A549 (cell line): Measurements from ENCODE around the gene RPL22. TPM values are rescaled to one million over a fixed set of nuclear protein-coding genes. Genes with fewer than 3 reads are reported as not detected.

Experiments used
- ATAC-seq, 2 experiments: fragments of 200-7000 bp in 1 of 2; fragments of >200 bp in 1 of 2; cut with Nextera tagmentation in 1 of 2; cut with Tn5 transposase in 1 of 2; 3 replicates each; pipeline versions ENCODE4 v1.8.0 to v1.9.1; 2018 to 2020; ENCODE audit warnings: mild to moderate bottlenecking in 1 of 2, moderate library complexity in 1 of 2
- CTCF ChIA-PET: fragments of 300-600 bp; sonication (Branson Sonifier 250); formaldehyde crosslinking; extraction: SDS; loops from one replicate; lab custom pipeline; 2021; ENCODE audit warnings: antibody characterized with exemption, inconsistent platforms; lab: Yijun Ruan, JAX
- POLR2A ChIA-PET: fragments of 350-600 bp; formaldehyde crosslinking; extraction: SDS; loops from one replicate; lab custom pipeline; 2021; ENCODE audit warnings: antibody characterized with exemption, inconsistent platforms; lab: Yijun Ruan, JAX
- DNase-seq, 2 experiments: peaks; one replicate each; pipeline versions ENCODE4 v3.0.0 to v3.0.0-alpha.2; 2011 to 2016; ENCODE audit warnings: low read depth in 1 of 2, low spot score in 1 of 2
- FAIRE-seq: peaks from 2 replicates; lab custom pipeline; 2011; peaks lifted over from hg19 to GRCh38; lab: Jason Lieb, UNC
- H3K27ac ChIP-seq, 2 experiments: fragments of >200 bp; sonication (Bioruptor Twin); formaldehyde crosslinking; 3 replicates each; pipeline ENCODE4 v1.5.1; 2016 to 2017
- H3K4me1 ChIP-seq: fragments of >200 bp; sonication (Bioruptor Twin); formaldehyde crosslinking; 3 replicates; pipeline ENCODE4 v1.6.1; 2016
- H3K4me2 ChIP-seq: fragments of >200 bp; sonication (Bioruptor Twin); formaldehyde crosslinking; 3 replicates; pipeline ENCODE4 v1.6.1; 2016
- H3K4me3 ChIP-seq: fragments of >200 bp; sonication (Bioruptor Twin); formaldehyde crosslinking; 3 replicates; pipeline ENCODE4 v1.5.1; 2016
- H3K9me3 ChIP-seq: fragments of >200 bp; sonication (Bioruptor Twin); formaldehyde crosslinking; 3 replicates; pipeline ENCODE4 v1.6.1; 2016
- BHLHE40 ChIP-seq: IDR thresholded peaks from 2 replicates; pipeline ENCODE4 v1.6.1; 2012; ENCODE audit warnings: low read depth, low read length, inconsistent platforms
- CEBPB ChIP-seq, 2 experiments: fragments of >200 bp in 1 of 2; sonication (Bioruptor Twin) in 1 of 2; formaldehyde crosslinking in 1 of 2; IDR thresholded peaks; 2 replicates each; pipeline ENCODE4 v1.6.1; 2012 to 2016
- CTCF ChIP-seq: fragments of >200 bp; sonication (Bioruptor Twin); formaldehyde crosslinking; IDR thresholded peaks from 3 replicates; pipeline ENCODE4 v1.5.1; 2016
- ESRRA ChIP-seq: fragments of 150-350 bp; IDR thresholded peaks from 2 replicates; pipeline ENCODE4 v1.6.1; 2014; ENCODE audit warnings: mild to moderate bottlenecking, low read length, borderline replicate concordance
- FOSB ChIP-seq: fragments of 250-450 bp; sonication (Bioruptor Pico); IDR thresholded peaks from 2 replicates; pipeline ENCODE4 v1.5.0; 2020; ENCODE audit warnings: mild to moderate bottlenecking, moderate library complexity
- HDAC2 ChIP-seq: fragments of 200-600 bp; sonication (generic); IDR thresholded peaks from 2 replicates; pipeline ENCODE4 v1.6.1; 2016
- HES2 ChIP-seq: fragments of >200 bp; sonication (Bioruptor Twin); formaldehyde crosslinking; IDR thresholded peaks from 2 replicates; pipeline ENCODE4 v1.6.1; 2016
- HEYL ChIP-seq: fragments of 250-450 bp; sonication (Bioruptor Pico); IDR thresholded peaks from 2 replicates; pipeline ENCODE4 v1.8.0; 2021; ENCODE audit warnings: mild to moderate bottlenecking, moderate library complexity
- JUN ChIP-seq, 2 experiments: fragments of >200 bp; sonication (Bioruptor Twin); formaldehyde crosslinking; IDR thresholded peaks; 2 replicates in 1 of 2; 3 replicates in 1 of 2; pipeline ENCODE4 v1.6.1; 2016 to 2017
- MAX ChIP-seq: IDR thresholded peaks from 2 replicates; pipeline ENCODE4 v1.6.1; 2012
- MYC ChIP-seq: IDR thresholded peaks from 2 replicates; pipeline ENCODE4 v1.6.1; 2012; ENCODE audit warnings: mild to moderate bottlenecking, inconsistent platforms, low read length, improper control_type of control experiment, borderline replicate concordance
- NFE2L2 ChIP-seq: fragments of 150-350 bp; conservative IDR thresholded peaks from 2 replicates; pipeline ENCODE4 v1.6.1; 2014; ENCODE audit warnings: low read length
- NPAS2 ChIP-seq: fragments of 250-450 bp; sonication (Bioruptor Pico); IDR thresholded peaks from 2 replicates; pipeline ENCODE4 v1.8.0; 2022; ENCODE audit warnings: mild to moderate bottlenecking, moderate library complexity, borderline replicate concordance
- RARB ChIP-seq: fragments of 250-450 bp; sonication (Bioruptor Pico); IDR thresholded peaks from 2 replicates; pipeline ENCODE4 v1.8.0; 2021; ENCODE audit warnings: mild to moderate bottlenecking, moderate library complexity
- RFX5 ChIP-seq: fragments of 450-650 bp; IDR thresholded peaks from 2 replicates; pipeline ENCODE4 v1.7.1; 2014; ENCODE audit warnings: antibody characterized with exemption, mild to moderate bottlenecking, moderate library complexity
- RNF2 ChIP-seq: fragments of 200-600 bp; sonication (generic); IDR thresholded peaks from 2 replicates; pipeline ENCODE4 v1.6.1; 2016; ENCODE audit warnings: low read depth, mild to moderate bottlenecking, antibody characterized with exemption, moderate library complexity, borderline replicate concordance
- USF2 ChIP-seq: fragments of 450-650 bp; IDR thresholded peaks from 2 replicates; pipeline ENCODE4 v1.6.1; 2014; ENCODE audit warnings: antibody characterized with exemption
- ZC3H11A ChIP-seq: fragments of 450-650 bp; IDR thresholded peaks from 2 replicates; pipeline ENCODE4 v1.6.1; 2014; ENCODE audit warnings: antibody characterized with exemption, mild to moderate bottlenecking
- ZFP36 ChIP-seq: fragments of 450-650 bp; IDR thresholded peaks from 2 replicates; pipeline ENCODE4 v1.6.1; 2014; ENCODE audit warnings: borderline replicate concordance; ENCODE audit not compliant: partially characterized antibody
- ZNF302 ChIP-seq: fragments of 250-450 bp; sonication (Bioruptor Pico); IDR thresholded peaks from 2 replicates; pipeline ENCODE4 v1.9.0; 2021; ENCODE audit warnings: inconsistent platforms, mild to moderate bottlenecking, moderate library complexity
- WGBS: methylation state at CpG from one replicate; pipeline ENCODE4 v1.1.6; 2017; ENCODE audit errors: missing lambda C conversion rate; 5-methylcytosine and 5-hydroxymethylcytosine counted together
- polyA plus RNA-seq, 4 experiments: library from polyadenylated mRNA; depleted of rRNA in 3 of 4; stranded (reverse); fragments of >200 nt; fragmentation: RNase III in 1 of 4; extraction: RNeasy Plus Mini Kit Qiagen cat#74134 plus additional on column Dnase treatment in 1 of 4; gene quantifications; 2 replicates in 3 of 4; 3 replicates in 1 of 4; pipeline ENCODE4 v1.2.3, GENCODE V29; 2011 to 2017

Gene RPL22
- polyA plus RNA-seq, 2 of the 4 experiments (the other 2 are of a cell fraction), result 373 to 377 TPM

DNA sequence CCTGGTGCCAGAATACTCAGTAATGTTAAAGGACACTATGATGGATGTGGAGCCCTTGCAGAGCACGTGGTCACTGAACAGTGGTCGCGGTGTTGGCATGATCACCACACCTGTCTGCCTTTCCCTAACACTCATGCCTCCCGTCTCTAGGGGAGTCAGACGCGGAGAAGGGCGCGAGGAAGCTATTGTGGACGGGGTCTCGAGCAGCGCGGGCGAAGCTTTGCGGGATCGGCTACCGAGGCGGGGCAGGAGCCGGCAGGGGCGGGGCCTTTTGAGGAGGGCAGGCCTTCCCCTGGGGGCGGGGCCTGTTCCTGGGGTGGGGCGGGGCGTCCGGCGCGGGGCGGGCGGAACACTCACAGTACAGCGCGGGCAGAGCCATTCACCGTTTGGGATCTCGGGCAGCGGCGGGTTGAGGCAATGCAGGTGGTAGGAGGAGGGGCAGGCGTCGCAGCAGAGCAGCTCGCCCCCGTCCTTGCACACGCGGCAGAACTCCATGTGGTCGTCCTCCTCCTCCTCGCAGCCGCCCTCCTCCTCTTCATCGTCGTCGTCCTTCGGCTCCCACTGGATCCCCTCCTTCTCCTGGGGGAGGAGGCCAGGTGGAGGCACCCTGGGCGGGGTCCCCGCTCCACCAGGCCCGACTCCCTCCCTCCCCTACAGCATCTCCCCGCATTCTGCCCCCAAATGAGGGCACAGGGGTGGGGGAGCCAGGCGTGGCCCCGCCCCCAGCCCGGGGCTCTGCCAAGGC is 50.7 kb downstream of the RPL22 start:
- Histone ChIP-seq H3K4me1 (0 out of 3 replicates have a peak, but pooled peaks cover 3% of the 10 kb centered on the region), H3K4me3 (peak overlapping the region; percentile 37), H3K9me3 (no peaks in the 10 kb centered on the region), H3K27ac (peak overlapping the region; percentile 45 to 66; a peak in 4 of 6 replicates), H3K4me2 (peak overlapping the region; percentile 95)
- no peak for TF ChIP-seq RNF2
- no peak for TF ChIP-seq RFX5
- TF ChIP-seq MAX, result peak; percentile 61
- no peak for TF ChIP-seq HES2
- TF ChIP-seq ZFP36, result no peak
- TF ChIP-seq HEYL (CRISPR knock-in tag), result no peak
- TF ChIP-seq MYC, result no peak
- CTCF ChIA-PET, result interaction anchor here (1.0 kb wide), 1 partner anchor 36 kb away, joined by 3 read pairs; no protein-coding TSS in a partner anchor
- 10% methylated on average over 22 of the region's 53 CpGs for WGBS
- POLR2A ChIA-PET, result no interaction called here
- DNase-seq, result peak; percentile 54 to 57
- no peak for FAIRE-seq
- peak; percentile 77 to 92 for ATAC-seq

- no peak overlapping the region for H3K27ac ChIP-seq
- POLR2A ChIA-PET, result no interaction called here
- ATAC-seq, result no peak
- WGBS, result 56% methylated on average over 18 of the region's 24 CpGs
- DNase-seq, result no peak
- 0 out of 3 replicates have a peak, but pooled peaks cover 3% of the 10 kb centered on the region for H3K4me1 ChIP-seq
- TF ChIP-seq NPAS2 (no peak), FOSB (CRISPR knock-in tag) (no peak), NFE2L2 (no peak), CEBPB (IDR thresholded peaks at IDR 0.05) (no peak), ESRRA (no peak), RARB (CRISPR knock-in tag) (no peak), ZC3H11A (no peak)
- TF ChIP-seq, all 56 proteins: peak for 0
- H3K4me3 ChIP-seq, result no peak overlapping the region
- CTCF ChIA-PET, result interaction anchor here (1.1 kb wide), 1 partner anchor 25 kb away, joined by 3 read pairs; no protein-coding TSS in a partner anchor
- H3K9me3 ChIP-seq, result no peaks in the 10 kb centered on the region
- H3K4me2 ChIP-seq, result no peak overlapping the region
- no peak for FAIRE-seq
Observed at GRCh38 chr1:6145864-6146410, 53.5 kb downstream of the RPL22 start.

GRCh38 chr1:6145396-6145750 is 54.0 kb downstream of the RPL22 start:
- 55% methylated on average over 2 of the region's 2 CpGs for WGBS
- FAIRE-seq (no peak), DNase-seq (no peak), ATAC-seq (no peak)
- TF ChIP-seq HDAC2 (no peak), JUN (IDR thresholded peaks at IDR 0.05) (no peak), USF2 (no peak), HES2 (no peak), ZNF302 (CRISPR knock-in tag) (no peak), HEYL (CRISPR knock-in tag) (no peak), RFX5 (no peak), MAX (no peak), BHLHE40 (no peak), CTCF (no peak), FOSB (CRISPR knock-in tag) (no peak), RNF2 (no peak), MYC (no peak)
- Histone ChIP-seq H3K4me2 (no peak overlapping the region), H3K4me3 (no peak overlapping the region), H3K27ac (no peak overlapping the region), H3K9me3 (no peaks in the 10 kb centered on the region), H3K4me1 (0 out of 3 replicates have a peak, but pooled peaks cover 3% of the 10 kb centered on the region)
- POLR2A ChIA-PET, result no interaction called here
- CTCF ChIA-PET, result interaction anchor here (1.1 kb wide), 1 partner anchor 26 kb away, joined by 3 read pairs; no protein-coding TSS in a partner anchor
